ENCODE measurements around the gene DLEC1. TPM values are rescaled to one million over a fixed set of nuclear protein-coding genes. Genes with fewer than 3 reads are reported as not detected.

The DLEC1 gene
- total and polyA plus RNA-seq, 2 of the 4 experiments (the other 2 are of a cell fraction): 0.03 TPM; not detected in 1

- dilution Hi-C loops (cut with HindIII; ENCODE audit: low sequenced_read_pairs, unreplicated experiment) (no loop called here), in situ Hi-C loops (cut with MboI; ENCODE audit: low sequenced_read_pairs) (no loop called here)
These were observed 115.1 kb downstream of the DLEC1 start for GRCh38 chr3:38154033-38154494.

More at GRCh38 chr3:38154033-38154494, 115.1 kb downstream of the DLEC1 start:
- Histone ChIP-seq H3K27me3 (ENCODE audit: control insufficient read depth, insufficient read depth, low read length) (no peaks in the 10 kb centered on the region), H4K20me1 (ENCODE audit: insufficient read depth, low read length) (no peaks in the 10 kb centered on the region), H2BK120ac (ENCODE audit: low read depth, low read length) (no peak overlapping the region), H3K4me2 (ENCODE audit: low read depth, low read length) (no peak overlapping the region), H2AK5ac (ENCODE audit: low read depth, low read length) (no peak overlapping the region), H2AFZ (replicated peaks; ENCODE audit: low read length, poor library complexity) (no peak overlapping the region), H3K36me3 (ENCODE audit: control insufficient read depth, insufficient read depth, low read length) (no peaks in the 10 kb centered on the region), H3K4me3 (ENCODE audit: insufficient read depth, low read depth, low read length) (no peak overlapping the region), H2BK5ac (ENCODE audit: low read depth, low read length, poor library complexity, severe bottlenecking) (no peak overlapping the region), H4K8ac (ENCODE audit: low read depth in 2 of 2, low read length in 2 of 2) (no peak overlapping the region), H3K56ac (ENCODE audit: extremely low read depth, insufficient read depth, low read length) (no peak overlapping the region), H2AK9ac (replicated peaks; ENCODE audit: low read depth, low read length, poor library complexity) (no peak overlapping the region), H3K9ac (ENCODE audit: low read depth, low read length) (no peak overlapping the region), H3K9me1 (ENCODE audit: insufficient read depth, low read length) (no peaks in the 10 kb centered on the region), H4K5ac (ENCODE audit: low read depth, low read length) (no peak overlapping the region), H2BK15ac (ENCODE audit: low read depth, low read length) (no peak overlapping the region), H3K23ac (ENCODE audit: low read depth, low read length) (no peak overlapping the region), H3K9me3 (ENCODE audit: control insufficient read depth, insufficient read depth, low read length) (no peaks in the 10 kb centered on the region), H3K4ac (ENCODE audit: low read depth, low read length) (no peak overlapping the region), H2BK20ac (ENCODE audit: low read depth, low read length) (no peak overlapping the region), H3K4me1 (ENCODE audit: control insufficient read depth, insufficient read depth, low read length) (no peaks in the 10 kb centered on the region), H3K18ac (ENCODE audit: low read depth, low read length) (no peak overlapping the region), H3K14ac (replicated peaks; ENCODE audit: low read depth, low read length) (no peak overlapping the region), H4K91ac (ENCODE audit: insufficient read depth, low read depth, low read length) (no peak overlapping the region), H3K27ac (ENCODE audit: insufficient read depth, low read length) (no peak overlapping the region), H3K79me1 (ENCODE audit: low read depth in 1 of 2, low read length in 2 of 2) (no peaks in the 10 kb centered on the region)
- intact Hi-C loops (cut with micrococcal nuclease): no loop called here
- no CpG with 5 or more reads among the region's 2 CpGs for WGBS, 2 experiments (ENCODE audit: extremely low coverage in 2 of 2, insufficient read length in 1 of 2)
- DNase-seq (peak; percentile 80), ATAC-seq (ENCODE audit: low read depth) (peak; percentile 46)
- no peak for TF ChIP-seq RFX5 (IDR thresholded peaks at IDR 0.05; ENCODE audit: low read depth, low read length)
- no peak for TF ChIP-seq USF2 (IDR thresholded peaks at IDR 0.05; ENCODE audit: low read depth, low read length)
- no peak for TF ChIP-seq RAD21 (IDR thresholded peaks at IDR 0.05; ENCODE audit: low read length)
- TF ChIP-seq NFE2L2 (IDR thresholded peaks at IDR 0.05; ENCODE audit: low read depth, low read length): peak; percentile 35; the same call in 1 of the 2 replicates
- TF ChIP-seq MAFK (IDR thresholded peaks at IDR 0.05; ENCODE audit: low read depth, low read length): peak; percentile 76
- TF ChIP-seq BHLHE40 (IDR thresholded peaks at IDR 0.05; ENCODE audit: low read depth, low read length): 0 out of 2 replicates have a peak, but pooled peaks have one; percentile 6
- TF ChIP-seq FOS (IDR thresholded peaks at IDR 0.05; ENCODE audit: low read depth, low read length): peak; percentile 25; the same call in 1 of the 2 replicates
- no peak for TF ChIP-seq MAZ (IDR thresholded peaks at IDR 0.05; ENCODE audit: borderline replicate concordance, low read depth, low read length)
- TF ChIP-seq ELK1 (IDR thresholded peaks at IDR 0.05; ENCODE audit: borderline replicate concordance, low read depth, low read length): no peak
- TF ChIP-seq CTCF (conservative IDR thresholded peaks at IDR 0.05; ENCODE audit: low read depth, low read length): no peak
- no peak for TF ChIP-seq RCOR1 (IDR thresholded peaks at IDR 0.05; ENCODE audit: insufficient replicate concordance, low read length)
- no peak for TF ChIP-seq SMC3 (IDR thresholded peaks at IDR 0.05; ENCODE audit: low read depth, low read length)
- TF ChIP-seq MXI1 (IDR thresholded peaks at IDR 0.05; ENCODE audit: borderline replicate concordance, low read depth, low read length): no peak
- no peak for TF ChIP-seq CHD1 (IDR thresholded peaks at IDR 0.05; ENCODE audit: low read depth, low read length)
- no peak for TF ChIP-seq POLR2A (IDR thresholded peaks at IDR 0.05; ENCODE audit: low read depth, low read length)
- peak; percentile 97 for TF ChIP-seq CEBPB (IDR thresholded peaks at IDR 0.05; ENCODE audit: low read depth, low read length)
- no TSS peak for BruUV-seq (replicated peaks)
- POLR2A ChIA-PET (ENCODE audit: unreplicated experiment): no interaction called here
- CTCF ChIA-PET: interaction anchor here (1.0 to 1.5 kb wide), 3 partner anchors 11 to 192 kb away, joined by 3 to 4 read pairs (median 3); partner anchors contain the start of genes OXSR1 and XYLB
